Adrenal gland (tissue), 5 donors: Measurements from ENCODE around the gene DET1.

Experiments
- CTCF ChIP-seq, 6 experiments: fragments of 450-650 bp in 4 of 6; fragments of 200-600 bp in 2 of 6; sonication (generic) in 1 of 6; IDR thresholded peaks; 1 replicate in 5 of 6; 2 replicates in 1 of 6; pipeline versions ENCODE4 v1.5.1 to v1.8.0; 2016 to 2021; ENCODE audit warnings: antibody characterized with exemption in 6 of 6, mild to moderate bottlenecking in 2 of 6, moderate library complexity in 1 of 6
- POLR2A ChIP-seq, 2 donors: fragments of 450-650 bp; IDR thresholded peaks; one replicate each; pipeline ENCODE4 v1.6.1; 2017; ENCODE audit warnings: antibody characterized with exemption in 2 of 2, mild to moderate bottlenecking in 2 of 2, moderate library complexity in 1 of 2
- donor health status: DM: no; HTN: no; CAD: no.

GRCh38 chr15:88541709-88542341 lies 4.7 kb downstream of the DET1 start:
- TF ChIP-seq CTCF (IDR thresholded peaks at IDR 0.05) (no peak), POLR2A (IDR thresholded peaks at IDR 0.05) (no peak)
